Measurements from ENCODE around the gene ADRA2B.
"Not testable (repeated sequence)": the region's sequence is repeated elsewhere in the genome, so short reads cannot be mapped to it uniquely, and the experiment has no call there.

The ADRA2B gene

GRCh38 chr2:96063116-96063899 lies 53.1 kb downstream of the ADRA2B start:
- peak overlapping the region in 1 of 21 experiments; percentile 41 for H3K27ac ChIP-seq

More at GRCh38 chr2:96063116-96063899, 53.1 kb downstream of the ADRA2B start:
- not testable (repeated sequence) for H3K4me3 ChIP-seq

All from skin epidermis (tissue), 12 donors.